Body of pancreas (tissue), 4 donors: ENCODE results near the gene CCSER1. TPM values are rescaled to one million over a fixed set of nuclear protein-coding genes. Genes with fewer than 3 reads are reported as not detected.

Experiments used
- ATAC-seq: fragments of 150-250 bp; one replicate; pipeline ENCODE4 v1.9.1; 2016
- DNase-seq, 4 donors: peaks; one replicate each; pipeline ENCODE4 v3.0.0-alpha.2; 2019
- H3K27ac ChIP-seq, 4 donors: fragments of 200-600 bp; sonication (generic); 1 replicate in 3 of 4; 2 replicates in 1 of 4; pipeline versions ENCODE4 v1.5.1 to v1.6.1; 2016 to 2019; ENCODE audit warnings: mild to moderate bottlenecking in 1 of 4, mixed read lengths in 1 of 4, moderate library complexity in 1 of 4
- H3K27me3 ChIP-seq, 2 donors: fragments of 200-600 bp; sonication (generic); one replicate each; pipeline ENCODE4 v1.6.0; 2016; ENCODE audit warnings: mild to moderate bottlenecking in 1 of 2
- H3K36me3 ChIP-seq, 2 donors: fragments of 200-600 bp; sonication (generic); replicated peaks in 1 of 2; 2 replicates each; pipeline ENCODE4 v1.5.1; 2016; ENCODE audit warnings: low read depth in 2 of 2; ENCODE audit not compliant: insufficient read depth in 1 of 2
- H3K4me1 ChIP-seq: fragments of 200-600 bp; sonication (generic); one replicate; pipeline ENCODE4 v1.6.0; 2016
- H3K4me3 ChIP-seq, 2 donors: fragments of 200-600 bp; sonication (generic); 1 replicate in 1 of 2; 2 replicates in 1 of 2; pipeline ENCODE4 v1.5.1; 2016 to 2019
- H3K9me3 ChIP-seq, 3 donors: fragments of 200-600 bp; sonication (generic); 1 replicate in 2 of 3; 2 replicates in 1 of 3; pipeline ENCODE4 v1.5.1; 2016
- POLR2A ChIP-seq, 3 donors: fragments of 450-650 bp; IDR thresholded peaks; one replicate each; pipeline ENCODE4 v1.6.1; 2016; ENCODE audit warnings: antibody characterized with exemption in 3 of 3, mild to moderate bottlenecking in 2 of 3
- WGBS, 2 donors: methylation state at CpG; one replicate each; pipeline ENCODE4 v1.1.5; 2017; 5-methylcytosine and 5-hydroxymethylcytosine counted together
- intact Hi-C: fragments of 100-400 bp; cut with DNase I; formaldehyde crosslinking; loops from one replicate; pipeline ENCODE4 v1.15.1; 2023
- total RNA-seq, 2 donors: library from RNA; depleted of rRNA; stranded (reverse); fragments of >200 nt; gene quantifications; one replicate each; pipeline ENCODE4 v1.1.0, GENCODE V29; 2016
- TF ChIP-seq, protein P1 (sequence below), 7 experiments: fragments of 450-650 bp in 4 of 7; fragments of 200-600 bp in 3 of 7; sonication (generic) in 3 of 7; IDR thresholded peaks; one replicate each; pipeline ENCODE4 v1.5.1; 2016 to 2019; ENCODE audit warnings: antibody characterized with exemption in 7 of 7

The CCSER1 gene
- total RNA-seq, 2 donors from 2014 or later, result 13.2 to 14.5 TPM

DNA sequence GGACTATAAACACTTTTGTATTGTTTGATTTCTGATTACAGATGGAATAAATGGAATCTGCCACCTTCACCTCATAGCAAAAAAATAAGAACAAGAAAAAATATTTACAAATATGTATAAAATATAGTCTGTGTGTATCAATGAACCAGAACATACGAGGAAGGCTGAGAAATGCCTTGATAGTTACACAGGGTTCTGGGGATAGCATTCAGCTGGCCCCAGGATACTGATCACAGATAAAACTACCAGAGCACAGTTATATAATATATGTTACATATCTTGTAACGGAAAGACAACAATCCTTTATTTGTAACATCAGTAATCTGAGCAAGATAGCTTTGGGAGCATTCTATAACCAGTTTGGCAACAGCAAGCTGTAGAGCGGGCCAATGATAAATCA, 1101.5 kb downstream of the CCSER1 start:
- DNase-seq (no peak), ATAC-seq (no peak)
- no peaks in the 10 kb centered on the region for H3K27me3 ChIP-seq
- intact Hi-C loops, result no loop called here
- H3K4me1 ChIP-seq, result no peaks in the 10 kb centered on the region
- no peak overlapping the region for H3K4me3 ChIP-seq
- no peaks in the 10 kb centered on the region for H3K36me3 ChIP-seq
- H3K9me3 ChIP-seq, result no peaks in the 10 kb centered on the region
- H3K27ac ChIP-seq, result no peak overlapping the region
- 81 to 91% methylated on average over 3 of the region's 3 CpGs for WGBS, 2 donors
- no peak for TF ChIP-seq POLR2A (IDR thresholded peaks at IDR 0.05)
- TF ChIP-seq, protein P1, sequence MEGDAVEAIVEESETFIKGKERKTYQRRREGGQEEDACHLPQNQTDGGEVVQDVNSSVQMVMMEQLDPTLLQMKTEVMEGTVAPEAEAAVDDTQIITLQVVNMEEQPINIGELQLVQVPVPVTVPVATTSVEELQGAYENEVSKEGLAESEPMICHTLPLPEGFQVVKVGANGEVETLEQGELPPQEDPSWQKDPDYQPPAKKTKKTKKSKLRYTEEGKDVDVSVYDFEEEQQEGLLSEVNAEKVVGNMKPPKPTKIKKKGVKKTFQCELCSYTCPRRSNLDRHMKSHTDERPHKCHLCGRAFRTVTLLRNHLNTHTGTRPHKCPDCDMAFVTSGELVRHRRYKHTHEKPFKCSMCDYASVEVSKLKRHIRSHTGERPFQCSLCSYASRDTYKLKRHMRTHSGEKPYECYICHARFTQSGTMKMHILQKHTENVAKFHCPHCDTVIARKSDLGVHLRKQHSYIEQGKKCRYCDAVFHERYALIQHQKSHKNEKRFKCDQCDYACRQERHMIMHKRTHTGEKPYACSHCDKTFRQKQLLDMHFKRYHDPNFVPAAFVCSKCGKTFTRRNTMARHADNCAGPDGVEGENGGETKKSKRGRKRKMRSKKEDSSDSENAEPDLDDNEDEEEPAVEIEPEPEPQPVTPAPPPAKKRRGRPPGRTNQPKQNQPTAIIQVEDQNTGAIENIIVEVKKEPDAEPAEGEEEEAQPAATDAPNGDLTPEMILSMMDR (IDR thresholded peaks at IDR 0.05), result no peak

GRCh38 chr4:91233164-91233563, 1106.0 kb downstream of the CCSER1 start:
- H3K27ac ChIP-seq, result no peak overlapping the region
- 55 to 60% methylated on average over 2 of the region's 2 CpGs for WGBS, 2 donors
- no peak for TF ChIP-seq POLR2A (IDR thresholded peaks at IDR 0.05)
- TF ChIP-seq, protein P1 (IDR thresholded peaks at IDR 0.05), result no peak
- H3K36me3 ChIP-seq, result no peaks in the 10 kb centered on the region
- no peak overlapping the region for H3K4me3 ChIP-seq
- H3K9me3 ChIP-seq, result no peaks in the 10 kb centered on the region
- intact Hi-C loops, result no loop called here
- DNase-seq (no peak), ATAC-seq (no peak)
- no peaks in the 10 kb centered on the region for H3K27me3 ChIP-seq
- H3K4me1 ChIP-seq, result no peaks in the 10 kb centered on the region

GRCh38 chr4:91243132-91243531, 1115.9 kb downstream of the CCSER1 start:
- intact Hi-C loops, result no loop called here
- DNase-seq, result peak in 3 of 4 donors; percentile 10 to 65 (median 39)
- no peaks in the 10 kb centered on the region for H3K4me1 ChIP-seq
- H3K27me3 ChIP-seq, result no peaks in the 10 kb centered on the region
- H3K9me3 ChIP-seq, result no peaks in the 10 kb centered on the region
- no peak overlapping the region for H3K27ac ChIP-seq
- no peak for TF ChIP-seq POLR2A (IDR thresholded peaks at IDR 0.05)
- TF ChIP-seq, protein P1 (IDR thresholded peaks at IDR 0.05), result no peak
- no peaks in the 10 kb centered on the region for H3K36me3 ChIP-seq
- no peak overlapping the region for H3K4me3 ChIP-seq
- ATAC-seq, result no peak
- 37 to 68% methylated on average over 2 of the region's 2 CpGs for WGBS, 2 donors

DNA sequence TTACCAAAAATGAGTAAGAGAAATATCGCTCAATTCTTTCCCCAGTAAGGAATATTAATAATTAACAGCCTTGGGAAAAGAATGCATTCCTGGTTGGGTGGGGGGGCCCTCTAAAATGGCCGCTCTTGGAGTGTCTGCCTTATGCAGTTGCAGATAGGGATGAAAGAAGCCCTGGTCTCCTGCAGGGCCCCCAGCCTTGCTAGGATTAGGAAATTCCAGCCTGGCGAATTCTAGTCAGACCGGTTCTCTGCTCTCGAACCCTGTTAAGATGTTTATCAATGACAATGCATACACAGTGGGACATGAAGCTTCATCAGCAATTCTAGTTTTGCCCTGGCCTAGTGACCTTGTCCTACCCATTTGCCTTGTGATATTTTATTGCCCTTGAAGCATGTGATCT, 1128.8 kb downstream of the CCSER1 start:
- Histone ChIP-seq H3K9me3 (no peaks in the 10 kb centered on the region), H3K27ac (no peak overlapping the region), H3K4me3 (no peak overlapping the region), H3K36me3 (no peaks in the 10 kb centered on the region), H3K4me1 (no peaks in the 10 kb centered on the region), H3K27me3 (no peaks in the 10 kb centered on the region)
- DNase-seq, result no peak
- intact Hi-C loops, result no loop called here
- 74 to 80% methylated on average over 5 of the region's 5 CpGs for WGBS, 2 donors
- TF ChIP-seq, protein P1 (IDR thresholded peaks at IDR 0.05), result no peak
- TF ChIP-seq POLR2A (IDR thresholded peaks at IDR 0.05), result no peak
- no peak for ATAC-seq

- H3K9me3 ChIP-seq, result no peaks in the 10 kb centered on the region
- no peak overlapping the region for H3K4me3 ChIP-seq
- no peak for ATAC-seq
- H3K4me1 ChIP-seq, result no peaks in the 10 kb centered on the region
- intact Hi-C loops, result no loop called here
- no peaks in the 10 kb centered on the region for H3K27me3 ChIP-seq
- H3K27ac ChIP-seq, result no peak overlapping the region
- WGBS, 2 donors, result 93 to 95% methylated on average over 1 of the region's 1 CpG
- no peak for DNase-seq
- TF ChIP-seq POLR2A (IDR thresholded peaks at IDR 0.05), result no peak
- TF ChIP-seq, protein P1 (IDR thresholded peaks at IDR 0.05), result no peak
- H3K36me3 ChIP-seq, result no peaks in the 10 kb centered on the region
Observed at GRCh38 chr4:91256751-91257150, 1129.6 kb downstream of the CCSER1 start.
